Stimulated activated CD4-positive, alpha-beta T cell treated with anti-CD3 and anti-CD28 coated beads, Interleukin-2, amount 100 ng/mL, for 4 hours (primary cell): Measurements from ENCODE around the gene ARMC5.
A peak's percentile ranks its signal among the peaks of the same experiment; 100 is the strongest.
"Not testable (repeated sequence)": the region's sequence is repeated elsewhere in the genome, so short reads cannot be mapped to it uniquely, and the experiment has no call there.

Experiments
- DNase-seq: peaks from one replicate; pipeline ENCODE4 v3.0.0-alpha.2; 2020; ENCODE audit warnings: low read depth

ARMC5 gene

DNA sequence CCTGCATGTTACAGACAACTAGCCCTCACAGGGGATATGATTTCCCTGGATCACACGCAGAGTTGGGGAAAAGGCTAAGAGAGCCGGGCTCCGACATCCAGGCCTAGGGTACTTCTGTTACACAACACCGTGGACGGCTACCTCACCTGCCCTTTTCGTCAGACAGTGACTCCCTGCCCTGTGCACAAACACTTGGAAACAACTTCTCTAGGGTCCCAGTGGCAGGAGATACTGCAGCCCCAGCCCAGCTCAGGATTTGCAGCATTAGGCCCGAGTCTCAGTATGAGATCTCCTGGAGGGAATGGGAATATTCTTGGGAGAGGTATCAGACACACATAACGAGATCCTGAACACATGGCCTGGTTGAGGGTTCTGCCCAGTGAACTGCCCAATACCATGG lies 40.6 kb downstream of the ARMC5 start:
- DNase-seq, result no peak

- DNase-seq, result no peak
Observed at GRCh38 chr16:31501226-31501965, 42.1 kb downstream of the ARMC5 start.

DNA sequence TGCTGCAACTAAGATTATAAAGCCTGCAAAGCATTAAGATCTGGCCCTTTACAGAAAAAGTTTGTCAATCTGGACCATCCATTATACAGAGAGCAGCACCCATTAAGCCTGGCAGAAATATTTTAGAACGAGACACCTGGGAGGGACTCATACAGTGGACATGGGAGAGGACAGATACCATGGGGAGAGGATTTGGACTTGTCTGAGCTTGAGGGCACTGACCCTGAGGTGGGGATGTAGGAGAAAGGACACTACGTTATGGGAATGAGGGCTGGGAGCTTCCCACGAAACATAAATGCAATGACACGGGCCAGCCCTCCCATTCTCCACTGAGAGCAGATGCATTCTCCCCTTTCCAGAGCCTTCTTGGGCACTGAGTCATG lies 42.7 kb downstream of the ARMC5 start:
- no peak for DNase-seq

DNA sequence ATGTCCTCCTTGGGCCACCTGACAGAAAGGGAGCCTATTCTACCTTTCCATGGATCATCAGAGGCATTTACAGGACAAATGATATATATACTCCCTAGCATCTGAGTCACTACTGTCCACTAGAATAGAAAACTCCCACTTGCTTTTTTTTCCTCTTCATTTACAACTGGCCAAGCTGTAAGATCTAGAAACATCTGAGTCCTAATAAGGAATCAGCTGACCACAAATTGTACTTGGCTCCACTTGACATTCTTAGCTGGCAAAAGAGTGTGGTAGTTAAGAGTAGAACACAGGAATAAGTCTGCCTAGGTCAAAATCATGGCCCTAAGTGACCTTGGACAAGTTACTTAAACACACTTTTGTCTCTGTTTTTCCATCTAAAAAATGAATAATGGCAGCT lies 43.7 kb downstream of the ARMC5 start:
- no peak for DNase-seq

- DNase-seq, result not testable (repeated sequence)
Observed at GRCh38 chr16:31503555-31503954, 44.3 kb downstream of the ARMC5 start.

GRCh38 chr16:31504159-31504558 lies 44.9 kb downstream of the ARMC5 start:
- no peak for DNase-seq

GRCh38 chr16:31505483-31505882 lies 46.2 kb downstream of the ARMC5 start:
- no peak for DNase-seq

GRCh38 chr16:31507617-31507928 lies 48.3 kb downstream of the ARMC5 start:
- DNase-seq, result no peak

GRCh38 chr16:31507929-31508705 lies 48.8 kb downstream of the ARMC5 start, which contains the start of gene RUSF1:
RUSF1 (minus strand) TSS chr16:31508391; CDS start chr16:31508373, 18 bp downstream.
- peak; percentile 71 for DNase-seq

DNA sequence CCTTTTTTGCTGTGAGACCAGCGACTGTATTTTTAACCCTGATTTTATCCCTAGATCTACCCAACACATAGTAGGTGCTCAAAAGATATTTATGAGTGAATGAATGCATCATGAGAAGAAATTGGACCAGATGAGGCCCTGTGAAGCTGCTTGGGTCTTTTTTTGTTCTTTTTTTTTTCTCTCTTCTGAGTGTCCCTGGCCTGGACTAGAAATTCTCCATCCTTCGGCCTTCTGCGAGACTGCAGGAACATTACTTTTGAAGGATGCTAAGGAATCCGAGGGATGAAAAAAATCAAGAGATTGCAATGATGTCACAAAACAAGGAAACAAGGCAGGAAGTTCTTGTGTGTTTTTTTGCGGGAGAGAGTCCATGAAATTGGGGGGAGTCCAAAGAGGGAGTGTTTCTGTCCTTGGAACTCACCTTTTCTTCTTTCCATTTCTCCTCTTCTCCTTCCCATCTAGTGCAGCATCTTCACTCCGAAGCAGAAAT lies 49.5 kb downstream of the ARMC5 start:
- no peak for DNase-seq

- DNase-seq, result no peak
Observed at GRCh38 chr16:31513126-31513525, 53.8 kb downstream of the ARMC5 start.

- DNase-seq, result no peak
Observed at GRCh38 chr16:31513884-31514283, 54.6 kb downstream of the ARMC5 start.
